Kidney glomerular epithelial cell (primary cell): Measurements from ENCODE around the gene TPX2.

Experiments used
- DNase-seq: peaks from one replicate; lab custom pipeline; 2025; lab: John Stamatoyannopoulos, UW

The TPX2 gene, protein sequence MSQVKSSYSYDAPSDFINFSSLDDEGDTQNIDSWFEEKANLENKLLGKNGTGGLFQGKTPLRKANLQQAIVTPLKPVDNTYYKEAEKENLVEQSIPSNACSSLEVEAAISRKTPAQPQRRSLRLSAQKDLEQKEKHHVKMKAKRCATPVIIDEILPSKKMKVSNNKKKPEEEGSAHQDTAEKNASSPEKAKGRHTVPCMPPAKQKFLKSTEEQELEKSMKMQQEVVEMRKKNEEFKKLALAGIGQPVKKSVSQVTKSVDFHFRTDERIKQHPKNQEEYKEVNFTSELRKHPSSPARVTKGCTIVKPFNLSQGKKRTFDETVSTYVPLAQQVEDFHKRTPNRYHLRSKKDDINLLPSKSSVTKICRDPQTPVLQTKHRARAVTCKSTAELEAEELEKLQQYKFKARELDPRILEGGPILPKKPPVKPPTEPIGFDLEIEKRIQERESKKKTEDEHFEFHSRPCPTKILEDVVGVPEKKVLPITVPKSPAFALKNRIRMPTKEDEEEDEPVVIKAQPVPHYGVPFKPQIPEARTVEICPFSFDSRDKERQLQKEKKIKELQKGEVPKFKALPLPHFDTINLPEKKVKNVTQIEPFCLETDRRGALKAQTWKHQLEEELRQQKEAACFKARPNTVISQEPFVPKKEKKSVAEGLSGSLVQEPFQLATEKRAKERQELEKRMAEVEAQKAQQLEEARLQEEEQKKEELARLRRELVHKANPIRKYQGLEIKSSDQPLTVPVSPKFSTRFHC

DNA sequence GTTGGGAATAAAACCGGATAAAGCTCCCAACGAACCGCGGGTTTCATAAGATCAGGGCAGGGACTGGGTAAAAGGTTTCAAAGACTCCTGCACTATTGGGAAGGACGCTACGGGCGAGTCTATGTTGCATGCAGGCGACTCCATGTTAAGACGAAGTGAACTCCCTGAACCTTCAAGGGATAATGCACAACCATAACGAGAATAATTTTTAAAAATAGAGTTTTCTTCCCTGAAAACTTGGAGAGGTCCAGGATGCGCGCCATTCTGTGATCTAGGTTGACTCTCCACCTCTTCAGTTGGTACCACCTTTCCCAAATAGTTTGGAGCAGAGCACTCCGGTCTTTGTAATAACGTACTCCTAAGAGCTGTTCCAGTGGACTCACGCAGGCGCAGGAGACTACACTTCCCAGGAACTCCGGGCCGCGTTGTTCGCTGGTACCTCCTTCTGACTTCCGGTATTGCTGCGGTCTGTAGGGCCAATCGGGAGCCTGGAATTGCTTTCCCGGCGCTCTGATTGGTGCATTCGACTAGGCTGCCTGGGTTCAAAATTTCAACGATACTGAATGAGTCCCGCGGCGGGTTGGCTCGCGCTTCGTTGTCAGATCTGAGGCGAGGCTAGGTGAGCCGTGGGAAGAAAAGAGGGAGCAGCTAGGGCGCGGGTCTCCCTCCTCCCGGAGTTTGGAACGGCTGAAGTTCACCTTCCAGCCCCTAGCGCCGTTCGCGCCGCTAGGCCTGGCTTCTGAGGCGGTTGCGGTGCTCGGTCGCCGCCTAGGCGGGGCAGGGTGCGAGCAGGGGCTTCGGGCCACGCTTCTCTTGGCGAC is at the start of gene TPX2:
Gene TPX2, plus strand, starts transcription at position 562 of the 821 bp plus-strand sequence. CDS start 18,187 bp downstream, outside the sequence.
- DNase-seq, result peak; percentile 95

DNA sequence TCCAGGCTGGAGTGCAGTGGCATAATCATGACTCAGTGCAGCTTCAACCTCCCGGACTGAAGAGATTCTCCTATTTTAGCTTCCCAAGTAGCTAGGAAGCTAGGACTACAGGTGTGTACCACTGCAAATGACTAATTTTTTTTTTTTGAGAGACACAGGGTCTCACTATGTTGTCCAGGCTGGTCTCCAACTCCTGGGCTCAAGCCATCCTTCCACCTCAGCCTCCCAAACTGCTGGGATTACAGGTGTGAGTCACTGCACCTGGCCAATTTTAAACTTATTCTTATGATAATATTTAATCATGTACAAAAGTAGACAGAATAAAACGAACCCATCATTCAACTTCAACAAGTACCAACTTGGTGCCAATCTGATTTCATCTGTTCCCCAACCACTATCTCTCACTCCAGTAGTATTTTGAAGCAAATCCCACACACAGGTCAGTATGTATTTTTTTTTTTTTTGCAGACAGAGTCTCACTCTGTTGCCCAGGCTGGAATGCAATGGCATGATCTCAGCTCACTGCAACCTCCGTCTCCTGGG is 48.9 kb upstream of the TPX2 start:
- DNase-seq, result no peak

DNA sequence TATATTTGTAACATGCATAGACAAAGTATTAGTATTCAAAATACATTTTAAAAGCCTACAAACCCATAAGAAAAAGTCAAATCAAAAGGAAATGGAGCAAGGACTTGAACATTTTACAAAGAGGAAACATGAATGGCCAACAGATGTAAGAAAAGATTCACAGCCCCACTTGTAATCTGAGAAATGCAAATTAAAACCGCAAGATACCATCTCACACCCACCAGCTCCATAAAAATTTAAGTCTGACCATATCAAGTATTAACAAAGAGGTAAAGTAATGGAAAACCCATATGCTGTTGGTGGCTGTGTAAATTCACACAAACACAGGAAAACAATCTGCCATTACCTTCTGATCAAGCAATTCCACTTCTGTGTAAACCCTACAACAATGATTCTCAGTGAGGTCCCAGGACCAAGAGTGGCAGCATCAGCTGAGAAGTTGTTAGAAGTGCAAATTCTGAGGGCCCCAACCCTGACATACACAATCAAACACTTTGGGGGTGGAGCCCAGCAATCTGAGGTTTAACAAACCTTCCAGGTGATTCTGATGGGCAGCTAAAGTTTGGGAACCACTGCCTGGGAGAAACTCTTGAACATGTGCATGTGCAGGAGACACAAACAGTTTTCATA is 47.3 kb upstream of the TPX2 start:
- DNase-seq, result no peak

DNA sequence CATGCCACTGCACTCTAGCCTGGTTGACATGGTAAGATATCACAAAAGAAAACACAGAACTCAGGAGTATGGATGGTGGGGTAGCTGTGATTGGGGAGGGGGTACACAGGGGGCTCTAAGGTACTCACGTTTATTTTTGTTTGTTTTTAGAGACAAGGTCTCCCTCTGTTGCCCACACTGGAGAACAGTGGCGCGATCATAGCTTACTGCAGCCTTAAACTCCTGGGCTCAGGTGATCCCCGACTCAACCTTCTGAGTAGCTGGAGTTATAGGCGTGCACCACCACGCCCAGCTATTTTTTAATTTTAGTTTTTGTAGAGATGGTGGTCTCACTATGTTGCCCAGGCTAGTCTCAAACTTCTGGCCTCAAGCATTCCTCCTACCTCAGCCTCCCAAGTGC is 45.7 kb upstream of the TPX2 start:
- DNase-seq, result no peak

DNA sequence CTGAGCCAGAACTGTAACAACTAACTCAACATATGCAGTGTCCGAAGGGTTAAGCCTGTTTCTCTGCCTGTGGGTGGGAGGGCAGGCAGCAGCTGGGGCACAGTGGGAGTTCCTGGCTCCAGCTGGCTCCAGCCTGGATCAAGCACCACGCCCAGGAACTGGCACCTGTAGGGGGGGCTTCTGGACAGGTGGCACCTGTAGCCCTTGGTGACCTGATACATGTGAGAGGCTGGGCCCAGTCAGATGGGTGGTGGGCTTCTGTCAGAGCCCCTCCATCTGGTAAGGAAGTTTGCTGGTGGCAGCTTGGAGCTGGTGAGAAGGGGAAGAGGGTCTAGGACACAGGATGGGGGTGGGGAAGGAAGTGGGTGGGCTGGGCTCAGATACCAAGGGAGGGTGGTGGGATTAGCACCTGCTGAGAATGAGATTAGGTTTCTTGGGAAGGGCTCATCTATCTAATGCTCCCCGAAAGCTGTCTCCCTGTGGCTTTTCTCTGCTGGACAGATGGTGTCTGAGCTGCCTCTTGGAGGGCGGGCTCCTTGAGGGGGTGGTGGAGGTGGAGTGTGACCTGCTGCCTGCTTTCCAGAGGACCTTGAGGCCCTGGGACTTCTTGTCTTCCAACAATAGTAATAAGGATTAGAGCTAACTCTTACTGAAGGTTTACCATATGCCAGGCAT is 45.0 kb upstream of the TPX2 start:
- DNase-seq, result no peak

DNA sequence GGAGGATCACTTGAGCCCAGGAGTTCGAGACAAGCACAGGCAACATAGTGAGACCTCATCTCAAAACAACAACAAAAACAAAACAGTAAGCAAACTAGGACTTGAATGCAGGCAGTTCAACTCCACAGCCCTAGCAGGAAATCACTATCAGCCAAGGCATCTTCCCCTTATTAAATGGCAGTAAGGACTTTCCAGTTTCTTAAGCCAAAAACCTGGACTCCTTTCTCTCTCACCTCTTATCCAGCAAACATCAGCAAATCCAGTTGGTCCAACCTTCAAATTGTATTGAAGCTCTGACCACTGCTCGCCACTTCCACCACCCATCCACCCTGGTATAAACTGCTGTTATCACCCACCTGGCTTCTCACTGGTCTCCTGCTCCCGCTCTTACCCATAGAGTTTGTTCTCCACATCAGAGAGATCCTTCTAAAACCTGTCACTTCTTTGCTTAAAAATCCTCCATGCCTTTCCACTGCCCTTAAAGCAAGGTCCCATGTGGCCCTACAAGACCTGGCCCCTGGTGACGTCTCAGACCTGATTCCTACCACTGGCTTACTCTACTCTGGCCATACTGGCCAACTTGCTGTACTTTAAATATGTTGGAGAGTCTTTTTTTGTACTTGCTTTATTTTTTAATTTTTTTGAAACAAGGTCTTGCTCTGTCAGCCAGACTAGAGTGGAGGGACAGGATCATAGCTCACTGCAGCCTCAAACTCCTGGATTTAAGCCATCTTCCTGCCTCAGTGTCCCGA is 44.1 kb upstream of the TPX2 start:
- no peak for DNase-seq

DNA sequence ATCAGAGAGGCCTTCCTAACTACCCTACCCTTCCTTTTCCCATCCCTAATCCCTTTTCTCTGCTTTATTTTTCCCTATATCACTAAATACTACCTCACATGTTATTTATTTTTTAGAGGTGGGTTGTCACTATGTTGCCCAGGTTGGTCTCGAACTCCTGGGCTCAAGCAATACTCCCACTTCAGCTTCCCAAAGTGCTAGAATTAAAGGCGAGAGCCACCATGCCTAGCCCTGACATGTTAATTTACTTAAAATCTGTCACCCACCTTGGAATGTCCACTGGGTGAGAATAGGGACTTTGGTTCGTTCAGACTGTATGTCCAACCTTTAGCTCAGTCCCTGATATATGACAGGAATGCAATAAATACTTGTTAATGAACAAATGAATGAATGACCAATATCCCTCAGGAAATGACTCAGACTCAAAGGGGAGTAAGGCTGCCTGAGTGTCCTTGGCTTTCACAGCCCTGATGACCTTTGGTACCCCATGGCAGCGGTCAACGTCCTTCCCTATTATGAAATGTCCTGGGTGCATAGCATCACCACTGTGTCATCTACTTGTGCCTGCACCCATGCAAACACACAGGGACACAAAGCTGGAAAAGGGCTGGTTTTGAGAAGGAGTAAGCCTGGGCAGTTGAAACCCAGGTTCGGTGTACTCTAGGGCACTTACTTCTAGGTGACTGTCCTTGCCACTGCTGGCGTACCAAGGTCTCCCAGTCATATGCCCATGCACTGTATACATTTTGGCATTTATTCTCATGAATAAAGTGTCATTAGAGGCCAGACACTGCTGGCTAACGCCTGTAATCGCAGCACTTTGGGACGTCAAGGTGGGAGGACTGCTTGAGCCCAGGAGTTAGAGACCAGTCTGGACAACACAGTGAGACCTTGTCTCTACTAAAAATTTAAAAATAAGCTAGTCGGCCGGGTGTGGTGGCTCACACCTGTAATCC is 43.0 kb upstream of the TPX2 start:
- peak; percentile 72 for DNase-seq

DNA sequence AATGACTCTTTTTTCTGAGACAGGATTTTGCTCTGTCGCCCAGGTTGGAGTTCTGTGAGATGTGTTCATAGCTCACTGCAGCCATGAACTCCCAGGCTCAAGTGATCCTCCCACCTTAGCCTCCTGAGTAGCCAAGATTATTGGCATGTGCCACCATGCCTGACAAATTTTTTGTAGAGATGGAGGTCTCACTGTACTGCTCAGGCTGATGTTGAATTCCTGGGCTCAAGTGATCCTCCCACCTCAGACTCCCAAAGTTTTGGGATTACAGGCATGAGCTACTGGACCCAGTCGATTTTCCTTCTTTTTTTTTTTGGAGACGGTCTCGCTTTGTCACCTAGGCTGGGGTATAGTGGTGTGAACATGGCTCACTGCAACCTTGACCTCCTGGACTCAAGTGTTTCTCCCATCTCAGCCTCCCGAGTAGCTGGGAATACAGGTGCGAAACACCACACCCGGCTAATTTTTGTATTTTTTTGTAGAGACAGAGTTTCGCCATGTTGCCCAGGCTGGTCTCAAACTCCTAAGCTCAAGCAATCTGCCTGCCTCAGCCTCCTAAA is 40.8 kb upstream of the TPX2 start:
- DNase-seq, result no peak

DNA sequence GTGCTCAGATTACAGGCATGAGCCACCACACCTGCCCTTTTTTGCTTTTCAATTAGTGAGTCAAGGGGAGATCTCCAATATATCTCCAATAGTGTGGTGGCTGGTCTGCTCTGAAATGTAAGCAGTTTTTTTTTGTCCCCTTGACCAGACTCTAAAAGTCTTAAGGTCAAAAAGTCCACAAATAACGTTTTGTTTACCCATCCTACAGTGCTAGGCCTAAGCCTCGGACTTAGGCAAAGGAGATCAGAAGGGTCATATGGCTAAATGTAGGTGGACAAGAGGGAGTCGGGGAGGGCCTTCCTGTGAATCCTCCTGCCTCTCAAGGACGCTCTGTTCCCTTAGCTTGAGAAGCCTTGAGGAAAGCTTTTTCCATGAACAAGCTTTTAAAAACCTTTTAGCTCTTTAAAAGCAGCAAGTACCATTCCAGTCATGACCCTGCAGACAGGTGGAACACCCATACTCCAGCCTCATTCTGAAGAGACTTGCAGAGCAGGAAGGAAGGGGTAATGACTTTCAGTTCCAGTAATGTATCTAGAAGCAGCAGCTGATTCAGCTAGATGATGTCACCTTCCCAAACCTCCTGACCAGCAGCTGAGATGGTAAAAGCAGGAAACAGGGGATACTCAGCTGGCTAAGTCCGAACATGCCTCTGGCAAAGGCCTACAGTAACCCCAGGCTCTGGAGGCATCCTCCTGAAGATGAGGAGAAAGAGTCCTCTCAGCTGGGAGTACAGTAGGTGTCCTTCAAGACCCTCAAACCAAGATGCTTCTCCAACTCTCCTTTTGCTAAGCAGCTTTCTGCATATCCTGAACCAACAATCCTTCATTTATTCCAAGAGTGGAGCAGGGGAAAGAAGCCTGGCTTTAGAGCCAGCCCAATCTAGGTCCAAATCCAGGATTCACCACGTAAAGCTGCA is 40.0 kb upstream of the TPX2 start:
- DNase-seq, result peak; percentile 96

DNA sequence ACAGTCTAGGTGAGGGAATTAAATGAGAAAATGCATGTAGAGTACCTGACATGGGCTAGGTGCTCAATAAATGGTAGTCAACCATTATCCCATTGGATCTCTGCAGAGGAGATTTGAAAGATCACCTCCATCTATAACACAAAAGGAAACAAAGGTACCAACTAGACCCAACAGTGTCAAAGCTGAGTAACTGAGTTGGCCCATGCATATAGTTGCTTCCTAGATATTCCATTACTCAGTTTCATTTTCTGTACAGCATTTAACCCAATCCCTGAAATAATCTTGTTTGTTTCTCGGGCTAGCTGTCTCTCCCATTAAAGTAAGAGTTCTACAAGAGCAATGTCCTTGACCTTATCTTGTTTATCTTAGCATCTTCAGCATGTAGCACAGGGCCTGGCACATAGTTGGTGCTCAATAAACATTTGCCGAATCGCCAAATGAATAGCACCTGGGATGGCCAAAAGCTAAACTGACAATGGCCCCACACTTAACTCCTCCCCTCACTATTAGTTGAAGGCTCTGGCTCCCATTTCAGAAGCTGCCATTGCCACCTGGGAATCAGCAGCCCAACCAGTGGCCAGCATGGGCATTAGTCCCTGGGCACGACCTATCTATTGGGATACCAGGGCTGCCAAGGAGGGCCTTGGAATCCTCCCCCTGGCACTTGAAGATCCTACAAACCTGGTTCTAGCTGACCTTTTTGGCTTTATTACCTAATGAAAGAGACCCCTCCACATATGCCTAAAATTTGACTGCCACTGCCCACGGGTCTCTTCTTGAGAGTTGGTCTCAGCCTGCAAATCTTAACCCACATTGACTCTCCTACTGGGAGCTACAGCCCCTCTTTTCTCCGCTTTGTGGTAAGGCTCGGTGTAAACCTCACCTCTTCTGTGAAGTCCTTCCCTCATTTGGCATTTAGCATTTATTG is 39.0 kb upstream of the TPX2 start:
- no peak for DNase-seq

DNA sequence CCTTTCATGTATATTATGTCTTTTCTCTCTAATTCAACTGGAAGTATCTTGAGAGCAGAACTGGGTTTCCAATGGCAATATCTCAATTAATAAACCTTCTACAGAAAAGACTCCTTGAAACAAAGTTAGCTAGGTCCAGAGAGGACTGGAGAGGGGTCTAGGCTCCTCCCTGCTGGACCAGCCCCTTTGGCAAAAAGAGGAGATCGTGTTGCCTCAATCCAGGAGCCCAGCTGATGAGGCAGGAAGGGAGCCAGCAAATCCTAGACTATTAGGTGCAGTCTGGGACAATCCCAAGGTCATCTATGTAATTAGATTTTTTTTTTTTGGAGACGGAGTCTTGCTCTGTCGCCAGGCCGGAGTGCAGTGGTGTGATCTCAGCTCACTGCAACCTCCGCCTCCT is 38.3 kb upstream of the TPX2 start:
- DNase-seq, result no peak

DNA sequence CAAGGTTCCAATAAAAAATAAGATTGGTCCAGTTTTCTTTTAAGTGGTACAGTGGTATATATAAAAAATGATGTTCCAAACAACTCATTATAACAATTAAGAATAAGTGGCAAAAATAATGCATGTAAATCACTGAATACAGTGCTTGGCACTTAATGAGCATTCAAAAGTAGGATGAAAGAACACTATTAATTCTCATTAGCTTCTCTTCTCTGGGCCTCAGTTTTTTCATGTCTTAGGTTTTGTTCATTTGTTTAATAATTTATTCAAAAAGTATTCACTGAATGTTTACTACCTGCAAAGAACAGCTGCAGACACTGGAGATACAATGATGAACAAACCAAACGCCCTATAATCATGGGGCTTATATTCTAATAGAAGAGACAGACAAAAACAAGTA is 37.5 kb upstream of the TPX2 start:
- no peak for DNase-seq

DNA sequence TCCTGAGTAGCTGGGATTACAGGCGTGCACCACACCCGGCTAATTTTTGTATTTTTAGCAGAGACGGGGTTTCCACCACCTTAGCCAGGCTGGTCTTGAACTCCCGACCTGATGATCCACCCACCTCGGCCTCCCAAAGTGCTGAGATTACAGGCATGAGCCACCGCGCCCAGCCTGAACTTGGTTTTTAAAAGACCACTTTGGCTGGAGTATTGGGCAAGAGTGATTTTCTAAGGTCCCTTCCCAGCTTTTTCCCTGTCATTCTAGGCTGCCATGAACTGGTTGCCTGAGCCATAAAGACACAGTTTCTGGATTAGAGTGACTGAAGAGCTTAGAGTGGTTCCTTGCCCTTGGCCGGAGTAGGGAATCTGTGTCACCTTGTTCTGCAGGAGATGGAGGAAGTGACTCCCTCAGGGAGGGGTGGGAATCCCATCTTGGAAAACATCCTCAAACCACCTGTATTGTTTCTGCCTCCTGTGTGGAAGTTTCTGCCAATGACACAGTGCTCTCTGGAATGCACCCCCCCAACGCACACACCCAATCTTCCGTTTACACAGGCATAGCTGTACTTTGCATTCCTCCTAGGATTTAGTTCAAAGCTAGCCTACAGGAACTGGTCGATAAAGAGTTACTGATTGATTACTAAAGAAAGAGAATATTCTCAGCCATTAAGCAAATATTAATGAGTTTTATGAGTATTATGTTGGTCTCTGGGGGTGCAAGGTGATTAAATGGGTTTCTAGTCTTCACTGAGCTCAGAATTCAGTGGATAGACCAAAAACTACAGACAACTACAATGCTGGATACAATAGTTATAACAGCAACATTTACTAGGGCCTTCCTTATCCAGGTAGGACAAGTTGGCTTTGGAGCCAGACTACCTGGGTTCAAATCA is 34.6 kb upstream of the TPX2 start:
- DNase-seq, result peak; percentile 95

DNA sequence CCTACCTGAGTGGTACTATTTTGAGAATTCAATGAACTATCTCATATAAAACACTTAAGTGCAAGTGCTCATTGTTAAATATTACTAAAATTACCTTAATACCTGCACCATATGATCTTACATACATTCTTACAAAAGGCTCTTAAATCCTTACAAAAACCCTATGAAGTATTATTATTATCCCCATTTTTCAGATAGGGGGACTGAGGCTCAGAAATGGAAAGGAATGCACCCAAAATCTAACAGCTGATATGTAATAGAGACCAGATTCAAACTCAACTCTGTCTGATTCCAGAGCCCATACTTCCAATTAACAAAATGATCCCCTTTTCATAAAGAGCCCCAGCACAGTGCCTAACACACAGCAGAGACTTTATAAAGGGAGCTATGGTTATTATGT is 33.9 kb upstream of the TPX2 start:
- no peak for DNase-seq
